B cell (primary cell): ENCODE measurements around the gene ZNF827.

Source experiments
- CTCF ChIP-seq: fragments of 200-600 bp; IDR thresholded peaks from one replicate; pipeline ENCODE4 v1.8.0; 2022; ENCODE audit warnings: antibody characterized with exemption, mild to moderate bottlenecking
- EZH2 ChIP-seq: IDR thresholded peaks from 2 replicates; pipeline ENCODE4 v1.6.1; 2012; ENCODE audit warnings: borderline replicate concordance, low read depth, mild to moderate bottlenecking, moderate library complexity, low read length; ENCODE audit not compliant: insufficient read depth, poor library complexity, severe bottlenecking

- TF ChIP-seq CTCF, result no peak
- no peak for TF ChIP-seq EZH2
Observed at GRCh38 chr4:145909773-145910172, 28.9 kb downstream of the ZNF827 start.
